ENCODE measurements around the gene KLF12. TPM values are rescaled to one million over a fixed set of nuclear protein-coding genes. Genes with fewer than 3 reads are reported as not detected.

Gene KLF12
- total and polyA plus RNA-seq, 7 donors, result 0.46 to 16.1 (median 12.2) TPM

DNA sequence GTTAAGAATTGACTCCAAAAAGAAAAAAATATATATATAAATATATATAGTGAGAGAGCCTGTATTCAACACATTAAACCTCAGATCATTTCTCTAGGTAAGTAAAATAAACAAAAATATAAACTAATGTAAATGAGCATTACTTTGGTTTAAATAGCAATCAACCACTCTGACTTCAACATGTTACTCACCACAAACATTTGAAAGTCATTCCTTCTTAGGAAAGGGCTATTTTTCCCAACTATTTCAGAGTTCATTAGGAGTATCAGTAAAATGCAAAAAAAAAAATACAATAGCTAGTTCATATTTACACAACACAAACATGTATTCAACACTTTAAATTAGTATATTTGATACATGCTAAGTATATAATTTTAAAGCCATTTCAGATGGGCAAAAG is 40.5 kb downstream of the KLF12 start:
- Histone ChIP-seq H3K4me1 (peaks cover 0 to 18% (median 6%) of the 10 kb centered on the region in 4 donors), H3K27ac (no peak overlapping the region), H3K4me3 (no peak overlapping the region), H3K9me3 (no peaks in the 10 kb centered on the region), H3K36me3 (no peaks in the 10 kb centered on the region), H3K27me3 (no peaks in the 10 kb centered on the region)
- DNase-seq, result no peak
- intact Hi-C loops (cut with DNase I), result no loop called here
- TF ChIP-seq EP300 (IDR thresholded peaks at IDR 0.05), result no peak
- no peak for TF ChIP-seq POLR2A (IDR thresholded peaks at IDR 0.05)

DNA sequence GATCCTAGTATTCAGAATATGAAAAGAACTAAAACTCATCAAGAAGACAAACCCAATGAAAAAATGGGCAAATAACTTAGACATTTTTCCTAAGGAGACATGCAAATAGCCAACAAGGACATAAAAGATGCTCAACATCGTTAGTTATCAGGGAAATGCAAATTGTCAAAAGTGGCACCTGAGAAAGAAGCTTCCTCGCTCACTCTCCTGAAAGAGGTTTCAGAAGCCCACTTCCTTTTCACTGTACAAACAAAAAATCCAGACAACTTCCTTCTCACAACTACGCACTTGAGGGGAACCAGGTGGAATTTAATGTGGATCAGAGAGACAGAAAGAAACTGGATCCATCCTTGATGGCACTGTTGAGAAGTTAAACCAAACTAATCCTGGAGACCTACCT is 41.5 kb downstream of the KLF12 start:
- TF ChIP-seq POLR2A (IDR thresholded peaks at IDR 0.05) (no peak), EP300 (IDR thresholded peaks at IDR 0.05) (no peak), POLR2AphosphoS5 (IDR thresholded peaks at IDR 0.05) (no peak)
- TF ChIP-seq, protein P1, sequence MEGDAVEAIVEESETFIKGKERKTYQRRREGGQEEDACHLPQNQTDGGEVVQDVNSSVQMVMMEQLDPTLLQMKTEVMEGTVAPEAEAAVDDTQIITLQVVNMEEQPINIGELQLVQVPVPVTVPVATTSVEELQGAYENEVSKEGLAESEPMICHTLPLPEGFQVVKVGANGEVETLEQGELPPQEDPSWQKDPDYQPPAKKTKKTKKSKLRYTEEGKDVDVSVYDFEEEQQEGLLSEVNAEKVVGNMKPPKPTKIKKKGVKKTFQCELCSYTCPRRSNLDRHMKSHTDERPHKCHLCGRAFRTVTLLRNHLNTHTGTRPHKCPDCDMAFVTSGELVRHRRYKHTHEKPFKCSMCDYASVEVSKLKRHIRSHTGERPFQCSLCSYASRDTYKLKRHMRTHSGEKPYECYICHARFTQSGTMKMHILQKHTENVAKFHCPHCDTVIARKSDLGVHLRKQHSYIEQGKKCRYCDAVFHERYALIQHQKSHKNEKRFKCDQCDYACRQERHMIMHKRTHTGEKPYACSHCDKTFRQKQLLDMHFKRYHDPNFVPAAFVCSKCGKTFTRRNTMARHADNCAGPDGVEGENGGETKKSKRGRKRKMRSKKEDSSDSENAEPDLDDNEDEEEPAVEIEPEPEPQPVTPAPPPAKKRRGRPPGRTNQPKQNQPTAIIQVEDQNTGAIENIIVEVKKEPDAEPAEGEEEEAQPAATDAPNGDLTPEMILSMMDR (IDR thresholded peaks at IDR 0.05), result no peak
- Histone ChIP-seq H3K27ac (no peak overlapping the region), H3K4me3 (no peak overlapping the region), H3K36me3 (no peaks in the 10 kb centered on the region), H3K4me1 (peaks cover 0 to 18% (median 9%) of the 10 kb centered on the region in 4 donors), H3K9me3 (no peaks in the 10 kb centered on the region), H3K27me3 (no peaks in the 10 kb centered on the region)
- 52 to 77% methylated on average over 3 of the region's 3 CpGs for WGBS, 2 donors
- no peak for DNase-seq
- intact Hi-C loops (cut with DNase I), result no loop called here

DNA sequence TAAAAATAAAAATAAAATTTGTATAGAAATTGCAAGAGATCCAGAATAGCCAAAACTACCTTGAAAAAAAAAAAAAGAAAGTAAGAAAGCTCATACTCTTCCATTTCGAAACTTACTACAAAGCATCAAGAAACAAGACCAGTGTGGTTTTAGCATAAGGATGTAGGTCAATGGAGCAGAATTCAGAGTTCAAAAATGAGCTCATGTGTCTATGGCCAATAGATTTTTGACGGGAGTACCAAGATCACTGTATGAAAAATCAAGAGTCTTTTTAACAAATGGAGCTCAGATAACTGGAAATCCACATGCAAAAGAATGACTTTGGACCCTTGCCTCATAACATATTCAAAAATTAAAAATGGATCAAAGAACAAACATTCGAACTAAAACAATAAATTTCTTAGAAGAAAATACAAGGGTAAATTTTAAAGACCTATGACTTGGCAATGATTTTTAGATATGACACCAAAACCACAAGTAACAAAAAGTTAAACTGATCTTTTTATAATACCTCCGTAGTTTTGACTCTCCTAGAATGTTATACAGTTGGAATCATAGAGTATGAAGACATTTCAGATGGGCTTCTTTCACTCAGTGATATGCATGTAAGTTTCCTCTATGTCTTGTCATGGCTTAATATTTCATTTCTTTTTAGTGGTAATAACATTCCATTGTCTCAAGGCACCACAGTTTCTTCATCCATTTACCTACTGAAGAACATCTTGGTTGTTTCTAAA is 43.2 kb downstream of the KLF12 start:
- H3K27me3 ChIP-seq, result no peaks in the 10 kb centered on the region
- 75 to 89% methylated on average over 4 of the region's 4 CpGs for WGBS, 2 donors
- no peaks in the 10 kb centered on the region for H3K36me3 ChIP-seq
- TF ChIP-seq POLR2A (IDR thresholded peaks at IDR 0.05), result no peak
- no peak for TF ChIP-seq POLR2AphosphoS5 (IDR thresholded peaks at IDR 0.05)
- TF ChIP-seq, protein P1 (IDR thresholded peaks at IDR 0.05), result no peak
- H3K9me3 ChIP-seq, result no peaks in the 10 kb centered on the region
- no peak for DNase-seq
- H3K27ac ChIP-seq, result no peak overlapping the region
- intact Hi-C loops (cut with DNase I), result no loop called here
- H3K4me3 ChIP-seq, result no peak overlapping the region
- H3K4me1 ChIP-seq, result peaks cover 0 to 18% (median 5%) of the 10 kb centered on the region in 4 donors

- no peaks in the 10 kb centered on the region for H3K36me3 ChIP-seq
- TF ChIP-seq POLR2AphosphoS5 (IDR thresholded peaks at IDR 0.05) (no peak), EP300 (IDR thresholded peaks at IDR 0.05) (no peak), POLR2A (IDR thresholded peaks at IDR 0.05) (no peak)
- TF ChIP-seq, protein P1 (IDR thresholded peaks at IDR 0.05), result no peak
- no peak for DNase-seq
- no peaks in the 10 kb centered on the region for H3K9me3 ChIP-seq
- H3K27ac ChIP-seq, result no peak overlapping the region
- H3K4me1 ChIP-seq, result peaks cover 0 to 18% (median 5%) of the 10 kb centered on the region in 4 donors
- intact Hi-C loops (cut with DNase I), result no loop called here
- H3K4me3 ChIP-seq, result no peak overlapping the region
- H3K27me3 ChIP-seq, result no peaks in the 10 kb centered on the region
- WGBS, 2 donors, result 84 to 94% methylated on average over 3 of the region's 3 CpGs
Observed at GRCh38 chr13:74090397-74090796, 43.8 kb downstream of the KLF12 start.

DNA sequence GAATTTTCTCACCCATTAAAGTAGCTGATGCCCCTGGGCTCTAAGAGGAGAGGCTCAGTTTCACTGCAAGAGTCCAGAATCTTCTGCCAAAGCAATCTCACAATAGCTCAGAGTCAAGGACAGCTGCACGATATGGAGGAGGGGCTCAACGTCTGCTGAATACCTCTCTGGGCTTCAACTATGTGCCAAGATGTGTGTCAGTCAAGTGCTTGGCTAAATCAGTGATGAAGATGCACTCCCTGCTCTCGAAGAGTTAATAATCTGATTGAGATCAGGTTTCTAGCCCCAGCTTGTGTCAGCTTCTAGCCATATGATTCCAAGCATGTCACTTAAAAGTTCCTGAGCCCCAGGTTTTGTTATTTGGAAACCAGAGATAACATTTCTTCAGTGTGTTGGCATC is 46.8 kb downstream of the KLF12 start:
- H3K4me1 ChIP-seq, result peaks cover 0 to 19% (median 12%) of the 10 kb centered on the region in 4 donors
- no peaks in the 10 kb centered on the region for H3K27me3 ChIP-seq
- no peak overlapping the region for H3K4me3 ChIP-seq
- H3K27ac ChIP-seq, result no peak overlapping the region
- H3K36me3 ChIP-seq, result no peaks in the 10 kb centered on the region
- intact Hi-C loops (cut with DNase I), result no loop called here
- DNase-seq, result no peak
- no peaks in the 10 kb centered on the region for H3K9me3 ChIP-seq
- 88 to 89% methylated on average over 3 of the region's 3 CpGs for WGBS, 2 donors
- TF ChIP-seq POLR2AphosphoS5 (IDR thresholded peaks at IDR 0.05), result no peak
- TF ChIP-seq, protein P1 (IDR thresholded peaks at IDR 0.05), result no peak
- no peak for TF ChIP-seq POLR2A (IDR thresholded peaks at IDR 0.05)
- TF ChIP-seq EP300 (IDR thresholded peaks at IDR 0.05), result no peak
